GM12865 (cell line): ENCODE data around the gene SAMD14.
"Not testable (repeated sequence)": the region's sequence is repeated elsewhere in the genome, so short reads cannot be mapped to it uniquely, and the experiment has no call there.

Experiments used
- DNase-seq: peaks from one replicate; pipeline ENCODE4 v3.0.0; 2010; ENCODE audit warnings: low read depth
- H3K4me3 ChIP-seq: 2 replicates; pipeline ENCODE4 v1.5.1; 2011; ENCODE audit warnings: mild to moderate bottlenecking, low read depth, low read length, control low read depth
- CTCF ChIP-seq: IDR thresholded peaks from 2 replicates; pipeline ENCODE4 v1.5.1; 2011; ENCODE audit warnings: low read length, control low read depth, low read depth, inconsistent platforms; ENCODE audit not compliant: insufficient read depth; ENCODE audit errors: missing control alignments

SAMD14 gene

GRCh38 chr17:50063561-50064252, 66.3 kb downstream of the SAMD14 start:
- DNase-seq = no peak
- no peak overlapping the region for H3K4me3 ChIP-seq
- no peak for TF ChIP-seq CTCF

GRCh38 chr17:50062293-50063243, 67.4 kb downstream of the SAMD14 start:
- no peak overlapping the region for H3K4me3 ChIP-seq
- no peak for TF ChIP-seq CTCF
- DNase-seq = no peak

- DNase-seq, H3K4me3 ChIP-seq: not testable (repeated sequence)
Observed at GRCh38 chr17:50061713-50062045, 68.3 kb downstream of the SAMD14 start.

- TF ChIP-seq CTCF = no peak
- no peak overlapping the region for H3K4me3 ChIP-seq
- no peak for DNase-seq
Observed at GRCh38 chr17:50060951-50061712, 68.8 kb downstream of the SAMD14 start.
